NK-92 (cell line): Measurements from ENCODE around the gene PDZK1IP1.
"Not testable (repeated sequence)": the region's sequence is repeated elsewhere in the genome, so short reads cannot be mapped to it uniquely, and the experiment has no call there.

ENCODE experiments used
- DNase-seq: peaks from one replicate; lab custom pipeline; 2025; ENCODE audit not compliant: unreplicated experiment; lab: John Stamatoyannopoulos, UW

PDZK1IP1 gene

DNA sequence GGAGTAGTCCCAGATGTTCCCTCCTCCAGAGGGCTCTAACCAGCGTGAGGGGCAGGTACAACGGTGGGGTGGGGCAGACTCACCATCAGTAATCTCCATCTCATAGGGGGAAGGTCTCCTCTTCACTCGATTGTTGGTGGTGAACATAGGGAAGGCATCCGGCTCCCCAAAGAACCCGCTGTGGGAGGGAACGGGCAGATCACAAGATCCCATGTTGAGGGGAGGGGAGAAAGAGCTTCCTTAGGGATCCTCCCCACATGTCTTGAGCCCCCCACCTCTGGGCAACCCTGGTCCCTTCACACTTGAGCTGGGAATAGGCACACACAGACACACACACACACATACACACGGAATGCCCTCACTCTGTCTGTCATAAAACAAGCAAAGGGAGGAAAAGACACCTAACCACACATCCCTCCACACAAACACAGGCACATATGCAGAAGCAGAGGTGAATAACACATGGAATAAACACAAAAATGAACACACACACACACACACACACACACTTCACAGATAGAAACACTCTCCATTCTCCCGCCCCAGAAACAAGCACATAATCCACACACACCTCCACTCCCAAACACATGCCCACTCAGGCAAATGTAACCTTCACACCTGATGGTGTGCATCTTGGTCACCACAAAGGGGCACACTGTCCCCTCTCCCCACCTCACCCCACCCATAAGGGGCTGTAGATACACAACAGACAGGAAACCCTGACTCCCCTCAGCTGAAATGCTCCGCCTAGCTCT lies 34.3 kb upstream of the PDZK1IP1 start:
- DNase-seq, result no peak

- no peak for DNase-seq
These were observed 33.5 kb upstream of the PDZK1IP1 start for GRCh38 chr1:47223174-47223920.

DNA sequence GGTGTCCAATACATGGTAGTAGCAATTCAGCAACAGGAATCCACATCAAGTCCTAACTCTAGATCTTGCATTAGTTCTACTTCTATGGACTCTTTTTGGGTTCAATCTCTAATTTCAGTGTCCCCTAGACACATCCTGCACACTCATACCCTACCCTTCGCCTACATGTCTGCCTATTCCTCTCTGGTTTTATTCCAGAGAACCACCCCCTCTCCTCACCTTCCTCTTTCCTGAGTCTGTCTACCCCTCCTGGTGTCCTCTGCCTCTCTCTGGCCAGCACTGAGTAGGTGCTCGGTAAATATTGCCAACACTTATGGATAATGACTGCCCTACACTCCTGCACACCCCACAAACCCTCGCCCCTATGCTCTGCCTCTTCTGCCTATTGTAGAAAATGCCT lies 32.6 kb upstream of the PDZK1IP1 start:
- DNase-seq, result no peak

- no peak for DNase-seq
These were observed 29.9 kb upstream of the PDZK1IP1 start for GRCh38 chr1:47219590-47220220.

- DNase-seq, result no peak
These were observed 29.2 kb upstream of the PDZK1IP1 start for GRCh38 chr1:47219001-47219400.

DNA sequence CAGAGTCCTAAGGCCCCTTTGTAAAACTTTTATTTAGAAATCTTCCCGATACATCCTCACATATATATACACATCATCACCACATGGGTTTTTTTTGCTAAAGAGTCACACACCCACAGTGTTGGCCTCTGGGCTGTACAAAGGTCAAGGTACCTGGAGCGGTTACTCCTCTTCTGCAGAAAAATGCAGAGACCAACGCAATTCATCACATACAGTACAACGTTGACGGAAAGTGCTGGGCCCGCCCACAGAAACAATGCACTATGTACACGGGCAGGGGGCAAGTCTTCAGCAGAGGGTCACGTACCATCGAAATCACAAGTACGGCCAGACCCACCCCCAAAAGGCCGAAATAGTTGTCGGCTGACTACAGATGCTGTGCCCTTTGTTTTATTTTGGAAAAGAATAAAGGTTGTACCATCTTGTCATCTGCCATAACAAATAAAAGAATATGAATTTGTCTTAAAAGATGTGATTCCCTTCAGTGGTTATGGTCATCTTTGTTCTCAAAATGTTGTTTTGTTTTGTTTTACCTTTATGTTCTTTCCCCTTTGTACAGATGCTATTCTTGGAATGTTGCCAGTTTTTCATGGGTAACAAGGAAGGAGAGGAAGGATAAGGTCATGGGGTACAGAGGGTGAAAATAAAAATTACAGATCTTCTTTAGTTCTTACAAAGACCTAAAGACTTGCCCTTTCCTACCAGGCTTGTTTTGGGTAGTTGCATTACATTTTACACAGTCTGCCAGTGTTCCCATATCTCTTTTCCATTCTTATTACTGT lies 26.6 kb upstream of the PDZK1IP1 start:
- DNase-seq, result no peak

DNA sequence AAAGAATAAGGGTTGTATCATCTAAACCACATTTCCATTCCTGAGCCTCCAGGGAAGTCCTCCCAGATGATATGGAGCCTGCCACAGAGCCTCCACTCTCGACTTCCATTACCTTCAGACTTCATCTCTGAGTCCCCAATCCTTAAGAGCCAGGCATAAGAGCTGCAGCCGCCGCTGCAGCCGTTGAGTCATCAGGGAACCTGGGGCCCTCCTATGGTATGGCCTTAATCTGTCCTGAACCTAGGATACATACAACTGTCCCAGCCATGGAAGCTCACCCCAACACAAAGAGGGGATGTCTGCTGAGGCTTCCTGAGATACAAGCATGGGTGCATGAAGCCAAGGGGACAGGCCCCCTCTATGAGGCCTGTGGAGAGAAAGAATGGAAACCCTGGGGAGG lies 25.9 kb upstream of the PDZK1IP1 start:
- DNase-seq, result no peak

DNA sequence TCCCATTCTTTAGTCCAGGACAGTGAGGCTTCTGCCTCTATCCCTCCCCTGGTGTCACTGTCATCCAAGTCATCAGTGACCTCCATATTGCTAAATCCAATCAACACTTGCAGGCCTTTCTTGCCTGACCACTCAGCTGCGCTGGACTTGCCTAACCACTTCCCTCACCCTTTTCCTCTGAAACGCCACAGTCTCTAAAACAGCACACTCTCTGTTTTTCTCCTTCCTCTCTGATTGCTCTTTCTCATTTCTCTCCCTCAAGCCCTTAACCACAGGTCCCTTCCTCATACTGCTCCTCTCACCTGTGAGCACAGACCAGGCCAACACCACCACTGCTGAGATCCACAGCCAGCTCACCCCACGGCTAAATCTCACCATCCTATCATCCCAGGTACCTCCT lies 24.7 kb upstream of the PDZK1IP1 start:
- no peak for DNase-seq

DNA sequence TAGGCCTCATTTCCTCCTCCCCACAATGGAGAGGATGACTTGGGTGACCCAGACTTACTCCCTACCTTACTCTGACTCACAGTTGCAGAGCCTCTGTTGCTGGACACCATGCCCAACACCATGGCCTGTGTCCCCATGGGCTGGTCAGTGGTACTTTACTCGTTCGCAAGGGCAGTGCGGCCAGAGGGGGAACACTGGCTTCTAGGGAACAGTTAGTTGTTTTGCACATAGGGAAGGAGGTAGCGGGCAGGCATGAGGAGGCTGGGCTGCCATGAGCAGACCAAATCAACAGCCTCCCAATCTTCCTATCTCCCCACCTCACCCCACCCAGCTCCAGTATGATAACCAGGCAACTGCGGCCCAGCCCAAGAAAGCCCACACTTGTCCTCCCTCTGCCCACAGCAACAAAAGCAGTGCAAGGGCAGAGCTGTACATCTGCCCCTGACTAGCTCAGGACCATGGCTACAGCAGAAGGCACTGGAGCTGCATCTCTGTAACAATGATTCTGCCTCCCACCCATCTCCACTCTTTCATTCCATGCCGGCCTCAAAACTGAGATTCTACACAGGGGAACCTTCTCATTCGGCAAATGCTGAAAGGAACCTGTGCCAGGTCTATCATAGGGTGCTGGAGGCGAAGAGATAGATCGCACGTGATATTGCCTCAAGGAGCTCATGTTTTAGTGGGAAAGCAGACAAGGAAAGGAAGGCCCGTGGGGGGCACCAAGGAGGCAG lies 23.6 kb upstream of the PDZK1IP1 start:
- no peak for DNase-seq

GRCh38 chr1:47212636-47213229 lies 22.9 kb upstream of the PDZK1IP1 start:
- no peak for DNase-seq

- no peak for DNase-seq
These were observed 22.0 kb upstream of the PDZK1IP1 start for GRCh38 chr1:47211796-47212269.

GRCh38 chr1:47210666-47211065 lies 20.8 kb upstream of the PDZK1IP1 start:
- DNase-seq, result no peak

- no peak for DNase-seq
These were observed 20.0 kb upstream of the PDZK1IP1 start for GRCh38 chr1:47209725-47210325.

- no peak for DNase-seq
These were observed 19.3 kb upstream of the PDZK1IP1 start for GRCh38 chr1:47209091-47209490.

DNA sequence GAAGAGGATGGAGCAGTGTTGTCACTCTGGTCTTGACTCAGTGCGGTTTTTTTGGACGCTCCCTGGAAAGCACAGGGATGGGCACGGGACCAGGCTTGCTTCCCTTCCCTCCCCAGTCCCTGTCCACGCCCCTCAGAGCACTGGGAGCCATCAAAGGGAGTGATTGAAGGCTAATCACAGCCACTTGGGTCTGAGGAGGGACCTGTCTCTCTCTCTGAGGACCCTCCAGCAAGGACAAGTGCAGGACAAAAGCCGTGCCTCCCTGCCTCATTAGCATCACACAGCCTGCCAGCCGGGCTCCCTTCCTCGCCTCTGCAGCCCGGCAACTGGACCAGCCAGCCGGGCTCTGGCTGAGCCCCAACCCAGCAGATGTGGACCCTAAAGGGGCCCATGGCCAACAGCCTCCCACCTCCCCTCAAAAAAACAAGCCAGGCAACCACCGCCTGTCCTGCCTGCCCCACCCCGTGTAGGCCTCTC lies 18.6 kb upstream of the PDZK1IP1 start:
- DNase-seq, result no peak

DNA sequence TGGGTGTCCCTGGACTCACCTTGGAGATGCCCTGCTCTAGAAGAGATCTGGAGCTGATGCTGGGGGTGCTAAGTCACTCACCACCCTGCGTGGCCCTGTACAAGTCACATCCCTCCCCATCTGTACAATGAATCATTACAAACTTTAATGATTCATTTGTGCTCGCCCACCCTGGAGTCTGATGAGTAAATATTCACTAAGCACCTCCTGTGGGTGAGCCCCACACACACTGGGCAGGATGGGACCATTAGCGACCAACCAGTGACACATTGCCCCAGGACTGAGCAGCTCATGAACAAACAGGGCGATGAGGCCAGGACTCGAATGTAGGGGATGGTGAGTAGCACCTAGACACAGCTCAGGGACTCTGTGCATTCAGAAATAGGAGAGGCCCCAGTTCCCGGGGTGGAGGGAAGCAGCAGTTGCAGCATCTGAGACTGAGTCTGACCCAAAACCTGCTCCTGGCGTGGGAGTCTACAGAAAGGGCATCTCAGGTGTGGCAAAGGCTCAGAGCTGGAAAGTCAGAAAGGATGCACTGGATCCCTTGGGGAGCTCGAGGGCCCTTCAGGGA lies 18.1 kb upstream of the PDZK1IP1 start:
- DNase-seq, result no peak

DNA sequence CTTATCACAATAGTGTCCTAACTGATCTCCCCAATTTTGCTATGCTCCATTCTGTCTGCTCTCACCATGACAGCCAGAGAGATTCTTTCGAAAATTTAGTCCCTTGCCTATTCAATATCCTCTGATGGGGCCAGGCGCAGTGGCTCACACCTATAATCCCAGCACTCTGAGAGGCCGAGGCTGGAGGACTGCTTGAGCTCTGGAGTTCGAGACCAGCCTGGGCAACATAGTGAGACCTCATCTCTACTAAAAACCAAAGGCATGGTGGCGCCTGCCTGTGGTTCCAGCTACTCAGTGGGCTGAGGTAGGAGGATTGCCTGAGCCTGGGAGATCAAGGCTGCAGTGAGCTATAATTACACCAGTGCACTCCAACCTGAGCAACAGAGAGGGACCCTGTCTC lies 16.1 kb upstream of the PDZK1IP1 start:
- DNase-seq, result no peak

DNA sequence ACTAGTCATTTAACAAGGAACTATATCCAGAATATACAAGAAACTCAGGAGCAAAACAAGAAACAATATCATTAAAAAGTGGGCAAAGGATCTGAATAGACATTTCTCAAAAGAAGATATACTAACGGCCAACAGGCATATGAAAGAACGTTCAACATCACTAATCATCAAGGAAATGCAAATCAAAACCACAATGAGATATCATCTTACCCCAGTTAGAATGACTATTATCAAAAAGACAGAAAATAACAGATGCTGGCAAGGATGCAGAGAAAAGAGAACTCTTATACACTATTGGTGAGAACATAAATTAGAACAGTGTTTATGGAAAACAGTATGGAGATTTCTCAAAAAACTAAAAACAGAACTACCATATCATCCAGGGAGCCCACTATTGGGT lies 13.7 kb upstream of the PDZK1IP1 start:
- DNase-seq, result not testable (repeated sequence)

GRCh38 chr1:47201179-47201578 lies 11.3 kb upstream of the PDZK1IP1 start:
- no peak for DNase-seq
